Progenitor cell of endocrine pancreas (in vitro differentiated cells): ENCODE results near the gene SGCA. TPM values are rescaled to one million over a fixed set of nuclear protein-coding genes. Genes with fewer than 3 reads are reported as not detected.

Experiments used
- DNase-seq: peaks from one replicate; pipeline ENCODE4 v3.0.0; 2021; ENCODE audit warnings: low spot score; ENCODE audit not compliant: unreplicated experiment
- H3K27ac Mint-ChIP-seq: 2 replicates; pipeline ENCODE4 v1.8.0; 2021; ENCODE audit warnings: mild to moderate bottlenecking, moderate library complexity, mixed read lengths
- H3K27me3 Mint-ChIP-seq: 2 replicates; pipeline ENCODE4 v1.8.0; 2021; ENCODE audit warnings: mixed read lengths
- H3K36me3 Mint-ChIP-seq: 2 replicates; pipeline ENCODE4 v1.8.0; 2022; ENCODE audit warnings: mixed read lengths; ENCODE audit not compliant: insufficient read depth
- H3K4me1 Mint-ChIP-seq: 2 replicates; pipeline ENCODE4 v1.8.0; 2021; ENCODE audit warnings: low read depth, mixed read lengths
- H3K4me3 Mint-ChIP-seq: 2 replicates; pipeline ENCODE4 v1.8.0; 2021; ENCODE audit warnings: low read depth, mild to moderate bottlenecking, moderate library complexity, mixed read lengths
- H3K9me3 Mint-ChIP-seq: 2 replicates; pipeline ENCODE4 v1.8.0; 2021; ENCODE audit warnings: low read depth, mixed read lengths
- CTCF ChIP-seq: fragments of 200-600 bp; sonication (generic); IDR thresholded peaks from one replicate; pipeline ENCODE4 v1.5.0; 2021; ENCODE audit warnings: antibody characterized with exemption, mild to moderate bottlenecking; ENCODE audit not compliant: unreplicated experiment
- total RNA-seq: library from RNA; stranded (reverse); gene quantifications from 2 replicates; pipeline ENCODE4 v1.2.1, GENCODE V29; 2021

SGCA gene
- total RNA-seq, 1 donor from 2014 or later = not detected

GRCh38 chr17:50180620-50181019, 14.8 kb downstream of the SGCA start:
- peak overlapping the region; percentile 41 for H3K27ac Mint-ChIP-seq
- no peak overlapping the region for H3K4me3 Mint-ChIP-seq
- peaks cover 16% of the 10 kb centered on the region for H3K4me1 Mint-ChIP-seq
- H3K36me3 Mint-ChIP-seq = peaks cover 1% of the 10 kb centered on the region
- DNase-seq = no peak
- H3K27me3 Mint-ChIP-seq = peaks cover 30% of the 10 kb centered on the region
- no peaks in the 10 kb centered on the region for H3K9me3 Mint-ChIP-seq
- TF ChIP-seq CTCF = no peak

GRCh38 chr17:50181144-50181543, 15.3 kb downstream of the SGCA start:
- Mint-ChIP-seq H3K4me1 (peaks cover 11% of the 10 kb centered on the region), H3K27ac (no peak overlapping the region), H3K9me3 (no peaks in the 10 kb centered on the region), H3K27me3 (peaks cover 30% of the 10 kb centered on the region), H3K4me3 (no peak overlapping the region), H3K36me3 (peaks cover 3% of the 10 kb centered on the region)
- DNase-seq = no peak
- no peak for TF ChIP-seq CTCF

- no peak for TF ChIP-seq CTCF
- no peak overlapping the region for H3K4me3 Mint-ChIP-seq
- peaks cover 3% of the 10 kb centered on the region for H3K36me3 Mint-ChIP-seq
- DNase-seq = no peak
- no peaks in the 10 kb centered on the region for H3K9me3 Mint-ChIP-seq
- peaks cover 30% of the 10 kb centered on the region for H3K27me3 Mint-ChIP-seq
- no peak overlapping the region for H3K27ac Mint-ChIP-seq
- peaks cover 11% of the 10 kb centered on the region for H3K4me1 Mint-ChIP-seq
Observed at GRCh38 chr17:50181591-50182560, 16.1 kb downstream of the SGCA start.

- peaks cover 9% of the 10 kb centered on the region for H3K4me1 Mint-ChIP-seq
- H3K9me3 Mint-ChIP-seq = no peaks in the 10 kb centered on the region
- peaks cover 30% of the 10 kb centered on the region for H3K27me3 Mint-ChIP-seq
- no peak overlapping the region for H3K4me3 Mint-ChIP-seq
- no peak overlapping the region for H3K27ac Mint-ChIP-seq
- no peak for TF ChIP-seq CTCF
- H3K36me3 Mint-ChIP-seq = peaks cover 3% of the 10 kb centered on the region
- no peak for DNase-seq
Observed at GRCh38 chr17:50182783-50183420, 17.1 kb downstream of the SGCA start.

GRCh38 chr17:50183421-50183994, 17.7 kb downstream of the SGCA start:
- peaks cover 3% of the 10 kb centered on the region for H3K36me3 Mint-ChIP-seq
- TF ChIP-seq CTCF = no peak
- no peaks in the 10 kb centered on the region for H3K9me3 Mint-ChIP-seq
- H3K4me3 Mint-ChIP-seq = no peak overlapping the region
- no peak for DNase-seq
- peaks cover 30% of the 10 kb centered on the region for H3K27me3 Mint-ChIP-seq
- H3K27ac Mint-ChIP-seq = no peak overlapping the region
- H3K4me1 Mint-ChIP-seq = peaks cover 4% of the 10 kb centered on the region
